ENCODE measurements around the gene DCBLD2. TPM values are rescaled to one million over a fixed set of nuclear protein-coding genes. Genes with fewer than 3 reads are reported as not detected.

DCBLD2 gene
- total RNA-seq, 1 experiment from 2014 or later: 112 TPM

DNA sequence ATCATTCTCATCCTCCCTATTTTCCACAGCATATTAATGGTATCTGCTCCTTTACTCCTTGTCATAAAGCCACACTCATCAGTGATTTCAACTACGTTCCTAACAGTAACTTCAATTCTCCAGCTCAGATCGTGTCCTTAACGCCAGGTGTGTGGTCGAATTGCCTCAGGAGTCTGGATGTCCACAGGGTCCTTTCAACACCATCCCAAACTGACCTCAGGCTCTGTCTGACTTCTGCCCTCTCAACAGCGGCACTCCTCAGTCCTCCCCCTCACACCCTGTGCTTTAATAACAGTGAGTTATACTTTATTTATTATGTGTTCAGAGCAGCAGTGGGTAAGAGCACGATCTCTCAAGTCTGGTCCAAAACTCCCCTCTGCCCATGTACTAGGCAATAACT, 95.9 kb downstream of the DCBLD2 start:
- no peak for DNase-seq
- TF ChIP-seq, protein P1, sequence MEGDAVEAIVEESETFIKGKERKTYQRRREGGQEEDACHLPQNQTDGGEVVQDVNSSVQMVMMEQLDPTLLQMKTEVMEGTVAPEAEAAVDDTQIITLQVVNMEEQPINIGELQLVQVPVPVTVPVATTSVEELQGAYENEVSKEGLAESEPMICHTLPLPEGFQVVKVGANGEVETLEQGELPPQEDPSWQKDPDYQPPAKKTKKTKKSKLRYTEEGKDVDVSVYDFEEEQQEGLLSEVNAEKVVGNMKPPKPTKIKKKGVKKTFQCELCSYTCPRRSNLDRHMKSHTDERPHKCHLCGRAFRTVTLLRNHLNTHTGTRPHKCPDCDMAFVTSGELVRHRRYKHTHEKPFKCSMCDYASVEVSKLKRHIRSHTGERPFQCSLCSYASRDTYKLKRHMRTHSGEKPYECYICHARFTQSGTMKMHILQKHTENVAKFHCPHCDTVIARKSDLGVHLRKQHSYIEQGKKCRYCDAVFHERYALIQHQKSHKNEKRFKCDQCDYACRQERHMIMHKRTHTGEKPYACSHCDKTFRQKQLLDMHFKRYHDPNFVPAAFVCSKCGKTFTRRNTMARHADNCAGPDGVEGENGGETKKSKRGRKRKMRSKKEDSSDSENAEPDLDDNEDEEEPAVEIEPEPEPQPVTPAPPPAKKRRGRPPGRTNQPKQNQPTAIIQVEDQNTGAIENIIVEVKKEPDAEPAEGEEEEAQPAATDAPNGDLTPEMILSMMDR (conservative IDR thresholded peaks at IDR 0.05): no peak
- TF ChIP-seq EZH2 (IDR thresholded peaks at IDR 0.05; ENCODE audit: low read depth): no peak
- no peaks in the 10 kb centered on the region for H4K20me1 ChIP-seq (ENCODE audit: insufficient read depth)
- ChIA-PET CTCF (interaction anchor here (0.6 kb wide), 1 partner anchor 95 kb away, joined by 3 read pairs; no protein-coding TSS in a partner anchor), POLR2A (ENCODE audit: unreplicated experiment) (no interaction called here)
- H3K27me3 ChIP-seq (ENCODE audit: insufficient read depth, low read depth): no peaks in the 10 kb centered on the region
- intact Hi-C loops (cut with micrococcal nuclease; ENCODE audit: unreplicated experiment): no loop called here
- 0 out of 2 replicates have a peak, but pooled peaks cover 8% of the 10 kb centered on the region for H3F3A ChIP-seq (ENCODE audit: insufficient read depth, low read depth)
- no peaks in the 10 kb centered on the region for H3K4me1 ChIP-seq (replicated peaks; ENCODE audit: insufficient read depth)
- peaks cover 59% of the 10 kb centered on the region for H3K36me3 ChIP-seq (ENCODE audit: low read depth)
- no peaks in the 10 kb centered on the region for H3K9me3 ChIP-seq (ENCODE audit: insufficient read depth, low read depth)
- H3K27ac ChIP-seq: no peak overlapping the region
- no peaks in the 10 kb centered on the region for H3K9me2 ChIP-seq (ENCODE audit: insufficient read depth)
- no peak overlapping the region for H2AFZ ChIP-seq
- no TSS peak for BruUV-seq (replicated peaks)
- no peak overlapping the region for H3K4me2 ChIP-seq
- H3K79me2 ChIP-seq (ENCODE audit: low read depth): no peaks in the 10 kb centered on the region
- no peak overlapping the region for H3K4me3 ChIP-seq

DNA sequence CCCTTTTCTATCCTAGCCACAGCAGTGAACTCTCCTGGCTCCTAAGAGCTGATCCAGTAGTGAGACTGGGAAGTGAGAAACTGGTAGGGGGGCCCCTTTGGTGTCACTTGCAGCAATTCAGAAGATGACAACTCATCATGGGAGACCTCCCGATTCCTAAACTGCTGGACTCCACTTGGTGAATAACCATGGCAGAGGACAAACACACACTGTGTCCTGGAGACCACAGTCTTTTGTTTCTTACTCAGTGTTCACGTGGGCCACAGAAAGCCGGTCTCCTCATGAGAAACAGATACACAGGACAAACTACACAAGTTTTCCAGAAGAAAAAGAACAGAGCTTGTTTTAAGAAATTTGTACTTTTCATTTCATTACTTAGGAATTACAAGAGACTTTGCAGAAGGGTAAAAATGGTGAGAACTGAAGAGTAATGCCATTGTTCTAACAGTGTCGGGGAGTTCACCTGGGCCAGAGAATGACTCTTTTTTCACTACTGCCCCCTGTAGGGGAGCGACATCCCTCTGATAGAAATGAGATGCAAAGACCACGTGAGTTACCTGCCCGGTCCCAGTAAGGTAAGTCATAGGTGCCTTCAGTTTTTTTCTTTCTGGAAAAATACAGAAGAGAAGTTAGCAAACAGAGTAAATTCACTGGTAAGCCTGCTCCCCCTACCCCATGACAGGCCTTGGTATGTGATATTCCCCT, 100.3 kb downstream of the DCBLD2 start:
- H3K4me2 ChIP-seq: no peak overlapping the region
- H4K20me1 ChIP-seq (ENCODE audit: insufficient read depth): no peaks in the 10 kb centered on the region
- BruUV-seq (replicated peaks): no TSS peak
- H3K27me3 ChIP-seq (ENCODE audit: insufficient read depth, low read depth): no peaks in the 10 kb centered on the region
- POLR2A ChIA-PET (ENCODE audit: unreplicated experiment): no interaction called here
- CTCF ChIA-PET: no interaction called here
- H3K9me3 ChIP-seq (ENCODE audit: insufficient read depth, low read depth): no peaks in the 10 kb centered on the region
- H3K36me3 ChIP-seq (ENCODE audit: low read depth): peaks cover 35% of the 10 kb centered on the region; the same call in 1 of the 2 replicates
- H3K4me1 ChIP-seq (replicated peaks; ENCODE audit: insufficient read depth): no peaks in the 10 kb centered on the region
- intact Hi-C loops (cut with micrococcal nuclease; ENCODE audit: unreplicated experiment): no loop called here
- no peak overlapping the region for H3K4me3 ChIP-seq
- no peak overlapping the region for H2AFZ ChIP-seq
- TF ChIP-seq, protein P1 (conservative IDR thresholded peaks at IDR 0.05): no peak
- no peak for TF ChIP-seq EZH2 (IDR thresholded peaks at IDR 0.05; ENCODE audit: low read depth)
- peaks cover 15% of the 10 kb centered on the region; the same call in 1 of the 2 replicates for H3F3A ChIP-seq (ENCODE audit: insufficient read depth, low read depth)
- H3K27ac ChIP-seq: no peak overlapping the region
- H3K79me2 ChIP-seq (ENCODE audit: low read depth): no peaks in the 10 kb centered on the region
- no peak for DNase-seq
- H3K9me2 ChIP-seq (ENCODE audit: insufficient read depth): no peaks in the 10 kb centered on the region

DNA sequence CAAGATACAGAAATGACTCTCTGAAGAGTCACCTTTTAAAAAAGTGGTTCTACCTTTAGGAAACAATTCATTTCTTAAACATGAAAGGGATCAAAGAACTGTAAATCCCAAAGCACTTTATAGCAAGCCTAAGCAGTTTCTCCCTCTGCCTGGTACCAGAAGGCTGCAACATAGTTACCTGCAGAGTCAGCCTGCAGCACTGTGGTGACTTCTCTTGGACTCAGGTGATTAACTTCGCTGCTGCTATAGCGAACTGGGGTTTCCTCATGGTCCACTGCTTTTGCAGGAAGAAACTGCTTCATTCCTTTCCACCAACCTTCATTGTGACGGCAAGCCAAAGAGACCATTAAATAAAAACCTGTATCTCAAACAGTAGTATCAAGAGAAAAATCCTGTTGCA, 101.1 kb downstream of the DCBLD2 start:
- Histone ChIP-seq H4K20me1 (ENCODE audit: insufficient read depth) (no peaks in the 10 kb centered on the region), H3K9me3 (ENCODE audit: insufficient read depth, low read depth) (no peaks in the 10 kb centered on the region), H3K4me1 (replicated peaks; ENCODE audit: insufficient read depth) (no peaks in the 10 kb centered on the region), H3K79me2 (ENCODE audit: low read depth) (no peaks in the 10 kb centered on the region), H3K9me2 (ENCODE audit: insufficient read depth) (no peaks in the 10 kb centered on the region), H3K4me2 (no peak overlapping the region), H2AFZ (no peak overlapping the region), H3K36me3 (ENCODE audit: low read depth) (peaks cover 29% of the 10 kb centered on the region; the same call in 1 of the 2 replicates), H3F3A (ENCODE audit: insufficient read depth, low read depth) (peaks cover 17% of the 10 kb centered on the region; the same call in 1 of the 2 replicates), H3K27me3 (ENCODE audit: insufficient read depth, low read depth) (no peaks in the 10 kb centered on the region), H3K27ac (no peak overlapping the region), H3K4me3 (no peak overlapping the region)
- ChIA-PET POLR2A (ENCODE audit: unreplicated experiment) (no interaction called here), CTCF (no interaction called here)
- TF ChIP-seq EZH2 (IDR thresholded peaks at IDR 0.05; ENCODE audit: low read depth): no peak
- TF ChIP-seq, protein P1 (conservative IDR thresholded peaks at IDR 0.05): no peak
- no peak for DNase-seq
- intact Hi-C loops (cut with micrococcal nuclease; ENCODE audit: unreplicated experiment): no loop called here
- BruUV-seq (replicated peaks): no TSS peak
